D341Med (cell line): ENCODE measurements around the gene MCOLN3.
"Not testable (repeated sequence)": the region's sequence is repeated elsewhere in the genome, so short reads cannot be mapped to it uniquely, and the experiment has no call there.

Source experiments
- DNase-seq: peaks from one replicate; pipeline ENCODE4 v3.0.0; 2012; ENCODE audit warnings: low spot score

The MCOLN3 gene

DNA sequence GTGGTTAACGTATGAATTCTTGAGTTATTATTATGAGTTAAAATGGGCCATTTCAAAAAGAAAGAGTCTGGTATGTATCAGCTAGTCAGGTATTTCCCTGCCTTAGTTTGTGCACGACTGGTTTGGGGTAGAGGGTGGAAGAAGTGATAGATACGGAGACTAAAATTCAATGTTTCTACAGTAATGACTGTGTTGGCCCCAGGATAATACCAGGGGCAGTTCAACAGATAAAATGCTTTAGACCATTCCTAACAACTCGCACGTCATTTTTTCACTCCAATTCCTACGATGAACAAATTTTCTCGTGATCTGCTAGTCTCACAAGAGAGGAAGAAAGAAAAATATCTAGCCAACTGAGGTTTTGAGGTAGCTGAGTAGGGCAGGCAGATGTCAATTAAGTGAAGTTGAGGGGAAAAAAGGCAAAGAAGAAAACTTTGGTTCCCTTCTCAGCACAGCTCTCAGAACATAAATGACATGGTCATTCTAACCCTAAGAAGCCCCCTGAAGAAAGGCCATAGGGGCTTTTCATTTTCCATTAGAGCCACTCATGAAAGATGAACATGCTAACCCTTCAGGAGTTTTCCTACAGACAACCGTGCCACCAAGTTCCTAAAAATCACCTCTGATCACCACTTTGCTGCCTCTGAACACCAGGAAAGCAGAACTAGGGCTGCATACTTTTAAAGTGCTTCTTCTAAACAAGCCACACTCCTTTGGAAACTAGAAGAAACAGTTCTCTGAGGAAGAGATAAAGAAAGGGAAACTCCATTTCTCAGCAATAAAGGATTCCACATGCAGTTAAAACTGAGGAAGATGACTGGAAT, 57.0 kb downstream of the MCOLN3 start:
- no peak for DNase-seq

DNA sequence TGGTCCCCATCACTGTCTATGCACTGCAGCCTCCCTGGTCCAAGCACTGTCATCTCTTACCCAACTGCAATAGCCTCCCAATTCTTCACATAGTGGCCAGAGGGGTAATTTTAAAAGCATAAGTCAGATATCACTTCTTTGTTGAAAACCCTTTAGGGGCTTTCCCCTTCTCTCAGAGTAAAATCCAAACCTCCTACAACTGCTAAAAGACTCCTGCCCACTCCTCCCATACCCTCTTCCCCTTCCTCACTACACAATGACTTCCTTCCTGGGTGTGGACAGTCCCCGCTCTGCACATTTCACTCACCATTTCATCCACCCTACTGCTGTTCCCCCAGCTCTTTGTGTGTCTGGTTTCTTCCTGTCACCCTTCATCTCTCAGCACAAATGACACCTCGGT, 59.7 kb downstream of the MCOLN3 start:
- no peak for DNase-seq

DNA sequence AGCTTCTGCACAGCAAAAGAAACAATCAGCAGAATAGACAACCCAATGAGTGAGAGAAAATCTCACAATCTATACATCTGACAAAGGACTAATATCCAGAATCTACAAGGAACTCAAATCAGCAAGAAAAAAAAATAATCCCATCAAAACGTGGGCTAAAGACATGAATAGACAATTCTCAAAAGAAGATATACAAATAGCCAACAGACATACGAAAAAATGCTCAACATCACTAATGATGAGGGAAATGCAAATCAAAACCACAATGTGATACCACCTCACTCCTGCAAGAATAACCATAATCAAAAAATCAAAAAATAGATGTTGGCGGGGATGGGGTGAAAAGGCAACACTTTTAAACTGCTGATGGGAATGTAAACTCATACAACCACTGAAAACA, 61.7 kb downstream of the MCOLN3 start:
- DNase-seq: not testable (repeated sequence)

DNA sequence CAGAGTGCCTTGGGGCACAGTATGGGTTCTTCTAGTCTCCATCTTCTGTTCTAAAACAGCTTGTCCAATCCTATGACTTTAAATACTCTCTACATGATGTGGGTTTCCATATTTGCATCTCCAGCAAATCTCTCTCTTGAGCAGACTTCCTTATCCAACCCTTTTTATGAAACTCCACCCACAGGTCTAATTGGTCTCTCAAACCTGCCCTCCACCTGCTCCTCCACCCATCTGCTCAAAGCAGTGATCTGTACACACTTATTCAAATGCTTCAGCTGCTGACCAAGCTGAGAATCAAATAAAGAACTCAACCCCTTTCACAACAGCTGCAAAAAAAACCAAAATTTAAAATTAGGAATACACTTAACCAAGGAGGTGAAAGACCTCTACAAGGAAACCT, 62.9 kb downstream of the MCOLN3 start:
- DNase-seq: no peak

DNA sequence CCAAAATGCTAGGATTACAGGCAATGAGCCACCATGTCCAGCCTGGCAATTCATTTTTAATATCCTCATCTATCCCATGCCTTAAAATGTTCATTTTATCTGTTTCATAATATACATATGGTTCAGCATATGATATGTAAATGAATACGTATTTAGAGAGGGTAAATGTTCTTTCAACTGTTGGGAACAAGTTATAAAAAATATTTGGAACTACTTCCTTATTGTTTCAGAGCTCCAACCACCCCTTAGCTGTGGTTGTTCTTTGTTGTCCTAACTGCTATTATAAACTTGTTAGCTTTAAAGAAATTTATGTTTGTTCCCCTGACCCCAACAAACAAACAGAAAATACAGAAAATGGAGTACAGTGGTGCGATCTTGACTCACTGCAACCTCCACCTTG, 65.9 kb downstream of the MCOLN3 start:
- DNase-seq: no peak

DNA sequence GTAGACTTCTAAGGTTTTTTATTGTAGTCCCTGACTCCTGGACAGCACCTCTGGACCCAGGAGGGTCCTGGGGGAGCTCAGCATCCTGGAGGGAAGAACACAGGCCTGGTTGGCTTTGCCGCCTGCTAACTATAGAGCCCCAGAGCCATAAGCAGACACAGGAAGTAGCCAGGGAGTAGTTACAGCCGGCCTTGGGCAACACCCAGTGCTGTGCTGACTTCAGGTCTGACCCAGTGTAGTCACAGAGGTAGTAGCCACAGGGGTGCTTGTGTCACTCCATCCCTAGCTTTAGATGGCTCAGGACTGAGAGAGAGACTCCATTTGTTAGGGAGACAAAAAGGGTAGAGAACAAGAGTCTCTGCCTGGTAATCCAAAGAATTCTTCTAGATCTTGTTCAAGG, 73.3 kb downstream of the MCOLN3 start:
- DNase-seq: no peak

DNA sequence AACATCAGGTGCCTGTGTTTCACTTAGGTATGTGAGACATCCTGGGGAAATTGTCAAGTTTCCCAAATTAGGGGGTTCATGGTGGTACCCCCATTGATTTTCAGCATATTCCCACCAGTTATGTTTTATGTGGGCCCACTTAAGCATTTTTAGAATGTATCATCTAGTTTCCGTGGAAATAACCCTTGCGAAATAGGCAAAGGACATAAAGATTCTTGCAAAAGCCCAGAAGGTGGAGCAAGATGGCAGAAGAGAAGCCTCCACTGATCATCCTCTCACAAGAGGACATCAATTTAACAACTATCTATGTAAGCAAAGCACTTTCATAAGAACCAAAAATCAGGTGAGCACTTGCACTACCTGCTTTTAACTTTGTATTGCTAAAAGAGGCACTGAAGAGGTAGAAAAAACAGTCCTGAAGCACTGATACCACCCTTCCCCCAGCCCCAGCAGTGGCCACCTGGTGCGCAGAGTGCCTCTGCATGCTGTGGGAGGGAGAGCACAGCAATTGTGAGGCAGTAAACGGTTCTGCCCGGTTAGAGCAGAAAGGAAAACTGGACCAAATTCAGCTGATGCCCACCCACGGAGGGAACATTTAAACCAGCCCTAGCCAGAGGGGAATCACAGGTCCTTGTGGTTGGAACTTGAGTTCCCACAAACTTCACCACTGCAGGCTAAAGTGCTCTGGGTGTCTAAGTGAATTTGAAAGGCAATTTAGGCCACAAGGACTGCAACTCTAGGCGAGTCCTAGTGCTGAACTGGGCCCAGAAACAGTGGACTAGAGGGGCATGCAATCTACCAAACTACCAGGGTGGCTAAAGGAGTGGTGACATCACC, 74.6 kb downstream of the MCOLN3 start:
- DNase-seq: no peak

DNA sequence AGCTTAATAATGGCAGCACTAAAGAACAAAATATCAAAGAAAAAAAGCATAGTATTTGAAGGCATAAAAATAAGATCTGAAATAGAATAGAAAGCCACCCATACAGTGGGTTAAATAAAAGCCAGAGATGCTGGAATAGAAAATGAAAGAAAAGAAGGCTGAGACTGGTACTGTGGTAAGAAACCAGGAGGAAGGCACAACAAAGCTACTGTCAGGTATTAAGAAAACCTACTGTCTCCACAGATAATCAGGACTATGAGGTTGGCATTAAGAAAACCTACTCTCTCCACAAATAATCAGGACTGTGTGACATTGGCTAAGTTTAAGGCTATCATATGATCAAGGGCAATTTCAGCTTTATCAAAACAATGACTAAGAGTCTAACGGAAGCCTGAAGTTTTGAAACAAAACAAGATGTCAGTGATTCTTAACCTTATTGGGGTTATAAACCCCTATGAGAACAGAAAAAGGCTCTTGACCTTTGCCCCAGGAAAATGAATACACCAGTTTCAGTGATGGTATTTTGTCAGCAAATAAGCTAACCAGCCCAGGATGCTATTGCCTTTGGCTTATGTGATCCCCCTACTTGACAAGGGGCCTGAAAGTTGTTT, 75.8 kb downstream of the MCOLN3 start:
- no peak for DNase-seq

DNA sequence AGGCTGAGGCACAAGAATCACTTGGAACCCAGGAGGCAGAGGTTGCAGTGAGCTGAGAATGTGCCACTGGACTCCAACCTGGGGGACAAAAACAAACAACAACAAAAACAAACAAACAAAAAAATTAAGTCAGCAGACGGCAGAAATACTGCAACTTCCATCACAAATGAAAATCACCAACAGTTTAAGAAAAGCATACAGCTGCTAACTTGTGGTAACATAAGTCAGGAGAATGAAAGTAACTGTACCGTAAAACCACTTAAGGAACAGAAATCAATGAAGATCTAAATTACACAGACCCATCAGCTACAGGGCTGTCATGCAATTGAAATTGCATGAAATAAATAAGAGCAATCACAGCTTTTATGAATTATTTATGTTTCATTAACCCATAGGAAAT, 76.3 kb downstream of the MCOLN3 start:
- DNase-seq: no peak

DNA sequence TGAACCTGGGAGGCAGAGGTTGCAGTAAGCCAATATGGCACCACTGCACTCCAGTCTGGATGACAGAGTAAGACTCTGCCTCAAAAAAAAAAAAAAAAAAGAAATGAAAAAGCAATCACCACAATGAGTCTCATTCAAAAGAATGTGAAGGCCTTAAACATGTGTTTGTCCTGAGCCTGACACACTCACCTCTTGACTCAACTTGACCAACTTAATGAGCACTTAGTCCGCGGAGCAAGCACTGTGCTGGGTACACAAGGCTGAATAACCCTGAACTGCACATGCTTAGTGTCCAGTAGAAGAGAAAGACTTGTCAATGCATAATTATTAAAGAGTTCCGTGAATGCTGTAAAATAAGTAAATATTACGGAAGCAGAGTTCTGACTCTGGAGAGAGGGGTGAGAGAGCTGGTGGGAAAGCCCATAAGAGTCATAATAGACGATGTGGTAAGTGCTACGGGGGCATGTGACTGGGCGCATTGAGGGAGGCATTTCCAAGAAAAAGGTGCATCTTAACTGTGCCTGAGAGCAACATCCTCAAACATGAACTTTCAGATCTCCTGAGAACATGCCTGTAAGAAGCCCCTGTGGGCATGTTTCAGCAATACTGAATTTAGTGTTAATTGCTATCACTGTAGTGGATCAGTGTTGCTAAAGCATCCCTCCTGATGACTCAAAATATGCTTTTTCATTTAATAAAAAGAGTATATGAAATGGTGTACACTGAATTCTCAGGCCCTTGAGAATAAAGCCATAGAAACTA, 78.6 kb downstream of the MCOLN3 start:
- DNase-seq: no peak

DNA sequence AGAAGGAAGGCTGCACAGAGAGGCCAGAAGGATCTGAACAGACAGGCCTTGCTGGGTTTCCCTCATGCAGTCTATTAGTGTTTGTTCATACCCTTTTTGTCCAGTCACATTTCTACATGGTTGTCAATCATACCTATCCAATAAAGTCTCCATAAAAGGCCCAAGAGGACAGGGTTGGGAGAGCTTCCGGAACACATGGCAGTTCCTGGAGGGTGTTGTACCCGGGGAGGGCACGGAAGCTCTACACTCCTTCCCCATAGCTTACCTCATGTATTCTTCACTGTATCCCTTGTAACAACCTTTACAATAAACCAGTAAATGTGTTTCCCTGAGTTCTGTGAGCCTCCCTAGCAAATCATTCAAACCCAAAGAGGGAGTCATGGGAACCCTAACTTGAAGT, 79.4 kb downstream of the MCOLN3 start:
- DNase-seq: no peak

DNA sequence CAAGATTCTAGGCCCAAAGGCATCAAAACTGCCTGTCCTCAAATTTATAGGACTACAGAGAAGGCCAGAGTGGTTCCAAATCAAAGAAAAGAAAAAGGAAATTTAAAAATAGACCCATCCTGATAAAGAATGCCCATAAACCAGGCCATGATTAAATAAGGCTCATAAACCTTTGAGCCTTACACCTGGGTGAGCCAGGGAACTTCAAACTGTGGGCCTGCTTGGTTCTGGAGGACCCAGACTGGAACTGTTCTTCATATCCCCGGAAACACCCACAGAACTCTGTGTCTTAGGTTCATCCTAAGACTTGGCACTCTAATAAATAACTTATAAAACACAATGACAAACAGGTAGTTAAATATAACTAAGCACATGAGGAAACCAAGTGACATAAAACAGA, 80.2 kb downstream of the MCOLN3 start:
- no peak for DNase-seq
